ENCODE measurements around the gene BTC. TPM values are rescaled to one million over a fixed set of nuclear protein-coding genes. Genes with fewer than 3 reads are reported as not detected.

BTC gene, protein sequence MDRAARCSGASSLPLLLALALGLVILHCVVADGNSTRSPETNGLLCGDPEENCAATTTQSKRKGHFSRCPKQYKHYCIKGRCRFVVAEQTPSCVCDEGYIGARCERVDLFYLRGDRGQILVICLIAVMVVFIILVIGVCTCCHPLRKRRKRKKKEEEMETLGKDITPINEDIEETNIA
- 1.2 to 1.6 TPM (median 1.4 TPM) in 5 replicates for total RNA-seq (2022; extraction: Qiagen RNA extraction; ENCODE audit: low read depth)

DNA sequence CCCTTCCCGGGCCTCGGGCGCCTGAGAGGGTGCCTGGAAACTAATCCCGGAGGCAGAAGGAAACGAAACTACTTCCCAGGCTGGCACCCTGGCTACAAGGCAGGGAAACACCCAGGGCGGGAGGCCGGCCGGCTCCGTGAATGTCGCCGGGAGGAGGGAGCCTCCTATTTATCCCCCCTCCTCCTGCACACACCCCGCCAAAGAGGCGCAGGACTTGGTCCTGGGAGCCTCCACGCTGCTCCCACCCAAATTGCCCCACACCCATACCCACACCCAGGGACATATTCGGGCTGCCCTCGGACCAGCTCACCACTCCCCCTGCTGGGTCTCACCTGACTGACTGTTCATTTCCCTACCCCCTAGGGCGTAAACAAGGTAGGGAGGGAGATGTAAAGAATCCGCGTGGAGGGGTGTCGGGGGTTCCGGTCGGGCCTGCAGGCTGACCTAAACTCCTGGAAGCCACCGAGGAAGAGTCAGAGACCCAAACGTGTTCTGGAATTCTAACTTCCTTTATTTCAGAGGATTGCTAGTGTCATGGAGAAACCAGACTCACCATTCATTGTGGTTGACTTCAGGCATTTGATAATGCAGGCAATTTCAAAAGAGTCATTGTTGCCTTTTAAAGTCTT lies at the start of gene BTC:
TSS of gene BTC (minus strand) at position 142 of the 629 bp plus-strand sequence. CDS start 198 bp downstream, outside the sequence.

Other genes with a start within 250 kb of the BTC start
- gene PARM1, start 138.6 kb upstream of the BTC start, total RNA-seq (2022; extraction: Qiagen RNA extraction; ENCODE audit: low read depth) = 0.48 to 0.77 TPM (median 0.64 TPM) in 5 replicates

Measured in A549 treated with CpdA at 1 μM for 4 hours (cell line).